D721Med (cell line): Measurements from ENCODE around the gene LRP4.
A peak's percentile ranks its signal among the peaks of the same experiment; 100 is the strongest.

ENCODE experiments used
- DNase-seq: peaks from one replicate; pipeline ENCODE4 v3.0.0; 2011; ENCODE audit warnings: low spot score; ENCODE audit not compliant: insufficient read length
- FAIRE-seq: peaks from 2 replicates; lab custom pipeline; 2011; peaks lifted over from hg19 to GRCh38; lab: Jason Lieb, UNC
- TF ChIP-seq, protein P1 (sequence below): IDR thresholded peaks from 2 replicates; pipeline ENCODE4 v1.5.1; 2012; ENCODE audit warnings: mild to moderate bottlenecking, control low read depth; ENCODE audit not compliant: insufficient read depth; ENCODE audit errors: missing control alignments

Gene LRP4

DNA sequence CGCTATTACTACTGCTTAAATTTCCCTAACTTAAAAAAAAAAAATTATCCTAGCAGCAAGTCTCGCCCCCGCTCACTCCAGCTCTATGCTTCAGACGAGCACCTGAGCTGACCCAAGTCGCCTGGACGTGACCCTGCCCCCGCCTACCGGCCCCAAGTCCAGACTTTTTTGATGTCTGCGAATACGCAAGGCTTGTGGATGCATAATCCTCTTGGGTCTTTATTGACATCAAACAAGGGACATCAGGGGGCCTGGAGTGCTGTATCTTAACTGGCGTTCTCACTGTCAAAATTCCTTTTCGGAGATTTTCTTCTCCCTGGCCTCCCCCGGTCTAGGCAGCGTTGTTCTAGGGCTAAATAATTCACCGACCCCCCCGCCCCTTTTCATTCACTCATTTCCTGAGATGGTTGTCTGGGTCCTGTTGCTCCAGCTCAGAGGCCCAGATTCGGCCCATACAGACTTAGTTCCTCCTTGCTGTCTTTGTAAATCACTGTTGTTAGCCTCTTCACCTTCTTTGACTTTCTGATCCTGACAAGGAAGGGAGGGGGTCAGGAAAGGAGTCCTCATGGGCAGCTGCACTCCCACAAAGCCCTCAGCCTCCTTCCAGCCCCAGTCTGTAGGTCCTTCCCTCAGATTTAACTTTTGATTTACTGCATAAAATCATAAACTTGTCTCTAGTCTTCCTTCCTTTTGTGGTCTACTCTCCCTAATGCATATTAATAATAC is 601 bp upstream of the LRP4 start:
- DNase-seq: no peak
- TF ChIP-seq, protein P1, sequence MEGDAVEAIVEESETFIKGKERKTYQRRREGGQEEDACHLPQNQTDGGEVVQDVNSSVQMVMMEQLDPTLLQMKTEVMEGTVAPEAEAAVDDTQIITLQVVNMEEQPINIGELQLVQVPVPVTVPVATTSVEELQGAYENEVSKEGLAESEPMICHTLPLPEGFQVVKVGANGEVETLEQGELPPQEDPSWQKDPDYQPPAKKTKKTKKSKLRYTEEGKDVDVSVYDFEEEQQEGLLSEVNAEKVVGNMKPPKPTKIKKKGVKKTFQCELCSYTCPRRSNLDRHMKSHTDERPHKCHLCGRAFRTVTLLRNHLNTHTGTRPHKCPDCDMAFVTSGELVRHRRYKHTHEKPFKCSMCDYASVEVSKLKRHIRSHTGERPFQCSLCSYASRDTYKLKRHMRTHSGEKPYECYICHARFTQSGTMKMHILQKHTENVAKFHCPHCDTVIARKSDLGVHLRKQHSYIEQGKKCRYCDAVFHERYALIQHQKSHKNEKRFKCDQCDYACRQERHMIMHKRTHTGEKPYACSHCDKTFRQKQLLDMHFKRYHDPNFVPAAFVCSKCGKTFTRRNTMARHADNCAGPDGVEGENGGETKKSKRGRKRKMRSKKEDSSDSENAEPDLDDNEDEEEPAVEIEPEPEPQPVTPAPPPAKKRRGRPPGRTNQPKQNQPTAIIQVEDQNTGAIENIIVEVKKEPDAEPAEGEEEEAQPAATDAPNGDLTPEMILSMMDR: no peak
- no peak for FAIRE-seq

DNA sequence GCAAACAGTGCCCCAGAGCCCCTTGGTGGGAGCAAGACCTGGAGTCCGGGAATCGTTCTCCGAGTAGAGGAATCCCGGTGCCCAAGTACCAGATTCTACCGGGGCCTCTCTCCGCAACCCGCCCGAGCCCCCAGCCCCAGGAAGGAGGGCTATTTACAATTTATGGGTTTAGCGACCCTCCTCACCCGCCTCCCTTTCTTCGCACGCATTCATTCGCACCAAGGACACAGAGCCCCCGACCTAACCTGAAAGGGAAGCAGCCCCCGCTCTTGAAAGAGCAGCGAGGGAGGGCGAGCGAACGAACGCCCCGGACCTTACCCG is 628 bp downstream of the LRP4 start:
- no peak for DNase-seq
- FAIRE-seq: no peak
- TF ChIP-seq, protein P1: no peak

DNA sequence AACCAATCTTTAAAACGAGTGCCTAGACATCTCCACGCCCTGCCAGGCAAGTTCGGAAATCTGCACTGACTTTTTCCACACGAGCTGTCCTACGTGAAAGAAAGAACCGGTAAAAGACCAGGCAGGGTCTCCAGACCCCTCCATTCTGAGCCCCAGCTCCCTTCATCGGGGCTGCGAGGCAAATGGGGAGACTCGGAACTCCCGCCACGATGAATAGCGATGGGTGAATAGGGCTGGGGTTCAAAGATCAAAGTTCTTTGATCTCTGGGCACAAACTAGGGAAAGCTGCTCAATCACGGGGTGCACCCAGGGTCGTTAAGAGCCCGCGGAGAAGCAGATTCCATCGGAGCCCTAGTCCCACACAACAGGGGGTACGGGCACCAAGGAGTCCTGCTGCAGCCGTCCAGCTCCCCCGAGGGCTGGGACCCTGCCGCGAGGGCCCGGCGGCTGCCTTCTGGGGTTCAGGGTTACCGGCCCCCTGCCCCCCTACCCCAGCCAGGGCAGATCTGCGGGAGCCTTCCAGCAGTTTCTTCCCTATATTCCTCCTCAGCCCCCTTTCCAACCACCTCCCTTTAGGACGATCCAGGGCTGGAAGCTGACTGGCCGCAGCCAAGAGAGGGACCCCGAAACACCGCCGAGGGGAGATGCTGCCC is 1.1 kb downstream of the LRP4 start:
- TF ChIP-seq, protein P1: no peak
- no peak for FAIRE-seq
- no peak for DNase-seq

DNA sequence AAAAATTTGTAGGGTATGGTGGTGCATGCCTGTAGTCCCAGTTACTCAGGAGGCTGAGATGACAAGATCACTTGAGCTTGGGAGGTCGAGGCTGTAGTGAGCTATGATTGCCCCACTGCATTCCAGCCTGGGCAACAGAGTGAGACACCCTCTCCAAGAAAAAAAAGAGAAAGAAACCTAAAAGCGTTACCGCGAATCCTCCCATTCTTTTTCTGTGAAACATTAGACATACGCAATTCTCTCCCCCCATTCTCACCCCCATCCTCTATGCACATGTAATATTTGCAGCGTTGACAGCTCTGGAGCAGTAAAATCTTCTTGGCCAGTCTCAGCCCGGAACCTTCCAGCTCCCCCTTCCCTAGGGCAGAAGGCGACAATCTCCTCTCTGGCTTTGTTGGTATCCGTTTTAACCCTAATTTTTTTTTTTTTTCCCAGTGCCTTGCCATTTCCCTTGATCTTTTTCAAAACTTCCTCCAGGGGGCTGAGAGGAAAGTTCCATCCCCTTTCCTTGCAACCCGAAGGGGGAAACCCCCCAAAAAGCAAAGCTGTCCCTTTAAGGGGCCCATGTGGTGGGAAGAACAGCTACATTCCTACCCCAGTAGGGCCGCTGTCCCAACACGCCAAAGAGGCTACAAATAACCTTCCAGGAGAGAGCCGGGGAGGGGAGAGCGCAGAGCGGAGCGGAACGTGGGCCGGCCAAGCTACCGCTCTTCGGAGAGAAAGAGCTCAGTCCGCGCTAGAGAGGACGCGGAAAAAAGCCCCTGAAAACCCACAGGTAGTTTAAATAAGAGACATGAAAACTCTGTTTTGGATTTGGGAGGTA is 1.9 kb downstream of the LRP4 start:
- DNase-seq: no peak
- no peak for FAIRE-seq
- TF ChIP-seq, protein P1: peak; percentile 6

DNA sequence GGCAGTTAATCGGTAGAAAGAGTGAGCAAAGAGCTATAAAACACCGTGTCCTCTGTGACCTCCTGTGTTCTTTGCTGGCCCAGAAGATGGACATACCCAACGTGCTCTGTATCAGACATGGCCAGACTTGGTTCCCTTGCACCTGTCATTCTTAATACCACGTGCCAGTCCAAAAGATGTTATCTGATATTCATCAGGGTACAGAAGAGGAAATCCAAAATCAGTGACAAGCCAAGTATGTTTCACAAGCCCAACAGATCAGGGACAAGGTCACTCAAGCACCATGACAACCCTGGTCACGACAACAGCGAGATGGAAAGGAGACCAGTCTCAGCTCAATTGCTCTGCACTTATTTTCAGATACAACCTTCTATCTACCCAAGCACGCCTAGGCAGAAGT is 3.4 kb downstream of the LRP4 start:
- FAIRE-seq (no peak), DNase-seq (no peak)
- TF ChIP-seq, protein P1: no peak

DNA sequence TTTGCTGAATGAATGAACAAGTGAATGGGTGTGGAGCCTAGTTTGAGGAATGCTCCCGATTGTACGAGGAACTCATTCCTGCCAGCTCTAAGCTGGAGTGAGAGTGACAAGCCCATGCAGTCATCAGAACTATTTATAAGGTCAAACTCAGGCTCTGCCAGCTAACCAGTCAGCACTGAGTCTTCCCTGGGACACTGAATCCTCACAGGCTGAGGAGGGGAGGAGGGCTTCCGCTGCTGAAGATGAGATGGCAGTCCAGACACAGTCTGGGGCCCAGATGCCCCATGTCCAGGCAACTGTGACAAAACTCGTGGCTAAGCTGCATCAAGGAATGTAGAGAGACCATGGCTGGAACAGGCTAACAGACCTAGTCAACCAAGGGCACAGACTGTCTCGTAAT is 4.0 kb downstream of the LRP4 start:
- TF ChIP-seq, protein P1: no peak
- DNase-seq: no peak
- FAIRE-seq: no peak
